ENCODE results near the gene ECM2.

ECM2 gene

GRCh38 chr9:92501671-92502393 is 34.0 kb downstream of the ECM2 start:
- peaks cover 2% of the 10 kb centered on the region; the same call in 1 of the 2 replicates for H3K4me1 ChIP-seq (ENCODE audit: control insufficient read depth, insufficient read depth, low read length)
- H3K9me3 ChIP-seq (ENCODE audit: control insufficient read depth, insufficient read depth, low read length): no peaks in the 10 kb centered on the region
- WGBS (ENCODE audit: insufficient coverage, insufficient read length): no CpG with 5 or more reads among the region's 5 CpGs
- no peak overlapping the region for H3K27ac ChIP-seq (ENCODE audit: low read length)
- H3K27me3 ChIP-seq (ENCODE audit: control insufficient read depth, insufficient read depth, low read length): no peaks in the 10 kb centered on the region
- no peak overlapping the region for H3K4me3 ChIP-seq (ENCODE audit: low read length)
- H3K36me3 ChIP-seq (ENCODE audit: control insufficient read depth, insufficient read depth, low read length): no peaks in the 10 kb centered on the region
- peak; percentile 29 for DNase-seq (ENCODE audit: low read depth, low spot score)

GRCh38 chr9:92500725-92501124 is 35.1 kb downstream of the ECM2 start:
- Histone ChIP-seq H3K27me3 (ENCODE audit: control insufficient read depth, insufficient read depth, low read length) (no peaks in the 10 kb centered on the region), H3K4me3 (ENCODE audit: low read length) (no peak overlapping the region), H3K9me3 (ENCODE audit: control insufficient read depth, insufficient read depth, low read length) (no peaks in the 10 kb centered on the region), H3K36me3 (ENCODE audit: control insufficient read depth, insufficient read depth, low read length) (no peaks in the 10 kb centered on the region), H3K4me1 (ENCODE audit: control insufficient read depth, insufficient read depth, low read length) (peaks cover 2% of the 10 kb centered on the region; the same call in 1 of the 2 replicates), H3K27ac (ENCODE audit: low read length) (no peak overlapping the region)
- DNase-seq (ENCODE audit: low read depth, low spot score): no peak
- no CpG with 5 or more reads among the region's 5 CpGs for WGBS (ENCODE audit: insufficient coverage, insufficient read length)

GRCh38 chr9:92499701-92500100 is 36.1 kb downstream of the ECM2 start:
- Histone ChIP-seq H3K9me3 (ENCODE audit: control insufficient read depth, insufficient read depth, low read length) (no peaks in the 10 kb centered on the region), H3K4me3 (ENCODE audit: low read length) (no peak overlapping the region), H3K27ac (ENCODE audit: low read length) (no peak overlapping the region), H3K27me3 (ENCODE audit: control insufficient read depth, insufficient read depth, low read length) (no peaks in the 10 kb centered on the region), H3K36me3 (ENCODE audit: control insufficient read depth, insufficient read depth, low read length) (no peaks in the 10 kb centered on the region), H3K4me1 (ENCODE audit: control insufficient read depth, insufficient read depth, low read length) (peaks cover 2% of the 10 kb centered on the region; the same call in 1 of the 2 replicates)
- WGBS (ENCODE audit: insufficient coverage, insufficient read length): no CpG with 5 or more reads among the region's 2 CpGs
- DNase-seq (ENCODE audit: low read depth, low spot score): no peak

- Histone ChIP-seq H3K27ac (ENCODE audit: low read length) (no peak overlapping the region), H3K4me3 (ENCODE audit: low read length) (no peak overlapping the region), H3K27me3 (ENCODE audit: control insufficient read depth, insufficient read depth, low read length) (no peaks in the 10 kb centered on the region), H3K9me3 (ENCODE audit: control insufficient read depth, insufficient read depth, low read length) (no peaks in the 10 kb centered on the region), H3K4me1 (ENCODE audit: control insufficient read depth, insufficient read depth, low read length) (no peaks in the 10 kb centered on the region; the same call in 1 of the 2 replicates), H3K36me3 (ENCODE audit: control insufficient read depth, insufficient read depth, low read length) (no peaks in the 10 kb centered on the region)
- WGBS (ENCODE audit: insufficient coverage, insufficient read length): no CpG with 5 or more reads among the region's 5 CpGs
- DNase-seq (ENCODE audit: low read depth, low spot score): no peak
Observed at GRCh38 chr9:92496396-92497176, 39.2 kb downstream of the ECM2 start.

- Histone ChIP-seq H3K4me1 (ENCODE audit: control insufficient read depth, insufficient read depth, low read length) (no peaks in the 10 kb centered on the region; the same call in 1 of the 2 replicates), H3K36me3 (ENCODE audit: control insufficient read depth, insufficient read depth, low read length) (no peaks in the 10 kb centered on the region), H3K27ac (ENCODE audit: low read length) (no peak overlapping the region), H3K27me3 (ENCODE audit: control insufficient read depth, insufficient read depth, low read length) (no peaks in the 10 kb centered on the region), H3K9me3 (ENCODE audit: control insufficient read depth, insufficient read depth, low read length) (no peaks in the 10 kb centered on the region), H3K4me3 (ENCODE audit: low read length) (no peak overlapping the region)
- DNase-seq (ENCODE audit: low read depth, low spot score): no peak
- WGBS (ENCODE audit: insufficient coverage, insufficient read length): no CpG with 5 or more reads among the region's 2 CpGs
Observed at GRCh38 chr9:92494856-92495255, 40.9 kb downstream of the ECM2 start.

GRCh38 chr9:92493749-92494387 is 41.9 kb downstream of the ECM2 start:
- Histone ChIP-seq H3K4me3 (ENCODE audit: low read length) (no peak overlapping the region), H3K36me3 (ENCODE audit: control insufficient read depth, insufficient read depth, low read length) (no peaks in the 10 kb centered on the region), H3K27me3 (ENCODE audit: control insufficient read depth, insufficient read depth, low read length) (no peaks in the 10 kb centered on the region), H3K4me1 (ENCODE audit: control insufficient read depth, insufficient read depth, low read length) (no peaks in the 10 kb centered on the region; the same call in 1 of the 2 replicates), H3K27ac (ENCODE audit: low read length) (no peak overlapping the region), H3K9me3 (ENCODE audit: control insufficient read depth, insufficient read depth, low read length) (no peaks in the 10 kb centered on the region)
- no CpG with 5 or more reads among the region's 9 CpGs for WGBS (ENCODE audit: insufficient coverage, insufficient read length)
- DNase-seq (ENCODE audit: low read depth, low spot score): no peak

GRCh38 chr9:92492781-92493401 is 42.9 kb downstream of the ECM2 start:
- no peaks in the 10 kb centered on the region for H3K9me3 ChIP-seq (ENCODE audit: control insufficient read depth, insufficient read depth, low read length)
- H3K36me3 ChIP-seq (ENCODE audit: control insufficient read depth, insufficient read depth, low read length): no peaks in the 10 kb centered on the region
- WGBS (ENCODE audit: insufficient coverage, insufficient read length): no CpG with 5 or more reads among the region's 3 CpGs
- no peaks in the 10 kb centered on the region for H3K4me1 ChIP-seq (ENCODE audit: control insufficient read depth, insufficient read depth, low read length)
- H3K4me3 ChIP-seq (ENCODE audit: low read length): no peak overlapping the region
- DNase-seq (ENCODE audit: low read depth, low spot score): no peak
- H3K27ac ChIP-seq (ENCODE audit: low read length): no peak overlapping the region
- H3K27me3 ChIP-seq (ENCODE audit: control insufficient read depth, insufficient read depth, low read length): no peaks in the 10 kb centered on the region

GRCh38 chr9:92488681-92489550 is 46.9 kb downstream of the ECM2 start:
- Histone ChIP-seq H3K4me3 (ENCODE audit: low read length) (no peak overlapping the region), H3K27me3 (ENCODE audit: control insufficient read depth, insufficient read depth, low read length) (no peaks in the 10 kb centered on the region), H3K36me3 (ENCODE audit: control insufficient read depth, insufficient read depth, low read length) (no peaks in the 10 kb centered on the region), H3K9me3 (ENCODE audit: control insufficient read depth, insufficient read depth, low read length) (no peaks in the 10 kb centered on the region), H3K4me1 (ENCODE audit: control insufficient read depth, insufficient read depth, low read length) (no peaks in the 10 kb centered on the region), H3K27ac (ENCODE audit: low read length) (no peak overlapping the region)
- WGBS (ENCODE audit: insufficient coverage, insufficient read length): no CpG with 5 or more reads among the region's 4 CpGs
- no peak for DNase-seq (ENCODE audit: low read depth, low spot score)

- Histone ChIP-seq H3K4me3 (ENCODE audit: low read length) (no peak overlapping the region), H3K9me3 (ENCODE audit: control insufficient read depth, insufficient read depth, low read length) (no peaks in the 10 kb centered on the region), H3K27ac (ENCODE audit: low read length) (no peak overlapping the region), H3K27me3 (ENCODE audit: control insufficient read depth, insufficient read depth, low read length) (no peaks in the 10 kb centered on the region), H3K36me3 (ENCODE audit: control insufficient read depth, insufficient read depth, low read length) (no peaks in the 10 kb centered on the region), H3K4me1 (ENCODE audit: control insufficient read depth, insufficient read depth, low read length) (no peaks in the 10 kb centered on the region)
- DNase-seq (ENCODE audit: low read depth, low spot score): no peak
- WGBS (ENCODE audit: insufficient coverage, insufficient read length): no CpG with 5 or more reads among the region's 3 CpGs
Observed at GRCh38 chr9:92486371-92486770, 49.4 kb downstream of the ECM2 start.

Data from iPS DF 6.9 (cell line).